ENCODE results near the gene RBM14.

DNA sequence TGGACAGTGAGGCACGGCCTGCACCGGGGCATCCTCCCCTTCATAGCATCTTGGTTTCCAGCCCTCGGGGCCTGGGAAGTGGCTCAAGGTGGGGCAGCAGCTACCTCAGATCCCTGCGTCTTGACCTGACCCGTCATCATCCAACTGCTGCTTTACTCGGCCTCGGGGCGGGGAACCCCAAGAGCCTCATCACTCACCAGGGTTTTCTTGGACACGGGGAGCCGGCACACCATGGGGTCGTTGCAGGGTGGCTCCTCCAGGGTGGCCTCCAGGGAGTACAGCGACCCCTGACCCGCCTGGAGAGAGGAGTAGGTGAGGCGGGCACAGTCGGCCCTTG lies 48.7 kb upstream of the RBM14 start:
- TF ChIP-seq, protein P1, sequence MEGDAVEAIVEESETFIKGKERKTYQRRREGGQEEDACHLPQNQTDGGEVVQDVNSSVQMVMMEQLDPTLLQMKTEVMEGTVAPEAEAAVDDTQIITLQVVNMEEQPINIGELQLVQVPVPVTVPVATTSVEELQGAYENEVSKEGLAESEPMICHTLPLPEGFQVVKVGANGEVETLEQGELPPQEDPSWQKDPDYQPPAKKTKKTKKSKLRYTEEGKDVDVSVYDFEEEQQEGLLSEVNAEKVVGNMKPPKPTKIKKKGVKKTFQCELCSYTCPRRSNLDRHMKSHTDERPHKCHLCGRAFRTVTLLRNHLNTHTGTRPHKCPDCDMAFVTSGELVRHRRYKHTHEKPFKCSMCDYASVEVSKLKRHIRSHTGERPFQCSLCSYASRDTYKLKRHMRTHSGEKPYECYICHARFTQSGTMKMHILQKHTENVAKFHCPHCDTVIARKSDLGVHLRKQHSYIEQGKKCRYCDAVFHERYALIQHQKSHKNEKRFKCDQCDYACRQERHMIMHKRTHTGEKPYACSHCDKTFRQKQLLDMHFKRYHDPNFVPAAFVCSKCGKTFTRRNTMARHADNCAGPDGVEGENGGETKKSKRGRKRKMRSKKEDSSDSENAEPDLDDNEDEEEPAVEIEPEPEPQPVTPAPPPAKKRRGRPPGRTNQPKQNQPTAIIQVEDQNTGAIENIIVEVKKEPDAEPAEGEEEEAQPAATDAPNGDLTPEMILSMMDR (IDR thresholded peaks at IDR 0.05): no peak
- TF ChIP-seq POLR2A (IDR thresholded peaks at IDR 0.05): no peak

Measured in Peyer's patch (tissue), 4 donors.